ENCODE data around the gene LPP. TPM values are rescaled to one million over a fixed set of nuclear protein-coding genes. Genes with fewer than 3 reads are reported as not detected.

LPP gene
- total RNA-seq, 1 experiment from 2014 or later: 20.4 TPM

- Histone ChIP-seq H4K20me1 (ENCODE audit: low read length) (no peaks in the 10 kb centered on the region), H3K79me2 (ENCODE audit: low read length) (peaks cover 18% of the 10 kb centered on the region), H3K9me3 (ENCODE audit: low read length) (no peaks in the 10 kb centered on the region), H3K4me2 (ENCODE audit: low read length) (no peak overlapping the region), H3K27me3 (ENCODE audit: low read length) (no peaks in the 10 kb centered on the region), H2AFZ (ENCODE audit: low read length) (no peak overlapping the region), H3K9ac (ENCODE audit: low read length) (no peak overlapping the region), H3K9me2 (replicated peaks; ENCODE audit: low read length) (no peaks in the 10 kb centered on the region), H3F3A (ENCODE audit: low read length, unreplicated experiment) (no peaks in the 10 kb centered on the region), H3K4me1 (ENCODE audit: insufficient read depth, low read length) (no peaks in the 10 kb centered on the region), H3K27ac (ENCODE audit: low read length) (no peak overlapping the region), H3K36me3 (ENCODE audit: low read depth, low read length) (no peaks in the 10 kb centered on the region), H3K4me3 (ENCODE audit: low read length) (no peak overlapping the region)
- POLR2A ChIA-PET (ENCODE audit: unreplicated experiment): interaction anchor here (0.5 to 0.7 kb wide), 3 partner anchors 61 to 283 kb away, joined by 3 to 8 read pairs (median 4); no protein-coding TSS in a partner anchor
- TF ChIP-seq EZH2phosphoT487 (IDR thresholded peaks at IDR 0.05; ENCODE audit: borderline replicate concordance, low read length) (no peak), CTCF (conservative IDR thresholded peaks at IDR 0.05; ENCODE audit: low read depth, low read length) (no peak), EZH2 (IDR thresholded peaks at IDR 0.05; ENCODE audit: low read length, unreplicated experiment) (no peak)
- CTCF ChIA-PET: no interaction called here
- intact Hi-C loops (cut with micrococcal nuclease): no loop called here
- DNase-seq (no peak), ATAC-seq (no peak)
- BruUV-seq (replicated peaks): no TSS peak
These were observed 54.1 kb downstream of the LPP start for GRCh38 chr3:188207941-188208515.

DNA sequence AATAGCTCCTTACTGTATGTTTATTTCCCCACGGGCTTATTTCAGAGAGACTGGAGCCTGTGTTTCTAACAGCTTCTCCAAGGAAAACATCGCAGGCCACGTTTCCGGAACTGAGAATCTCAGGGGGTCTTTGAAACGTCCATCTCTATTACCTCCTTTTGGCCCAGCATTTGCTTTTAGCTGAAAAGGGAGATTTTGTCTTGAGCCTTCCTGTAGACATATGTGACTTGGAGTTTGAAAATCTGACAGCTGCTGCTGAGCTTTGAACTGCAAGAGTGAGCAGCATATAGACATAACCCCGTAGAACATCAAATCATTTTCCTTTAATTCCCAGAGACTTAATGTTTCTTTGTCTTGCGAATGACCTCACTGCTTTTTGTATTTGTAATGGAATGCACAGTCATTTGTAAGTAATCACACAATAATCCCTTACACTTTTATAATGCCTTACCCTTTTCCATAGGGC is 54.6 kb downstream of the LPP start:
- ChIA-PET POLR2A (ENCODE audit: unreplicated experiment) (interaction anchor here (0.5 to 0.7 kb wide), 2 partner anchors 60 to 283 kb away, joined by 3 to 8 read pairs; no protein-coding TSS in a partner anchor), CTCF (no interaction called here)
- Histone ChIP-seq H3K4me3 (ENCODE audit: low read length) (no peak overlapping the region), H3K4me1 (ENCODE audit: insufficient read depth, low read length) (no peaks in the 10 kb centered on the region), H4K20me1 (ENCODE audit: low read length) (no peaks in the 10 kb centered on the region), H3K9me3 (ENCODE audit: low read length) (no peaks in the 10 kb centered on the region), H3K27ac (ENCODE audit: low read length) (no peak overlapping the region), H3K79me2 (ENCODE audit: low read length) (peaks cover 18% of the 10 kb centered on the region), H3K4me2 (ENCODE audit: low read length) (no peak overlapping the region), H3K9ac (ENCODE audit: low read length) (no peak overlapping the region), H2AFZ (ENCODE audit: low read length) (no peak overlapping the region), H3K9me2 (replicated peaks; ENCODE audit: low read length) (no peaks in the 10 kb centered on the region), H3K27me3 (ENCODE audit: low read length) (no peaks in the 10 kb centered on the region), H3F3A (ENCODE audit: low read length, unreplicated experiment) (no peaks in the 10 kb centered on the region), H3K36me3 (ENCODE audit: low read depth, low read length) (no peaks in the 10 kb centered on the region)
- DNase-seq (no peak), ATAC-seq (peak; percentile 42)
- intact Hi-C loops (cut with micrococcal nuclease): no loop called here
- BruUV-seq (replicated peaks): no TSS peak
- TF ChIP-seq EZH2phosphoT487 (IDR thresholded peaks at IDR 0.05; ENCODE audit: borderline replicate concordance, low read length) (no peak), CTCF (conservative IDR thresholded peaks at IDR 0.05; ENCODE audit: low read depth, low read length) (no peak), EZH2 (IDR thresholded peaks at IDR 0.05; ENCODE audit: low read length, unreplicated experiment) (no peak)

GRCh38 chr3:188209034-188209433 is 55.1 kb downstream of the LPP start:
- no peaks in the 10 kb centered on the region for H3K4me1 ChIP-seq (ENCODE audit: insufficient read depth, low read length)
- no peak overlapping the region for H2AFZ ChIP-seq (ENCODE audit: low read length)
- H3K9me3 ChIP-seq (ENCODE audit: low read length): no peaks in the 10 kb centered on the region
- H3K4me3 ChIP-seq (ENCODE audit: low read length): no peak overlapping the region
- peaks cover 13% of the 10 kb centered on the region for H3K79me2 ChIP-seq (ENCODE audit: low read length)
- ChIA-PET POLR2A (ENCODE audit: unreplicated experiment) (no interaction called here), CTCF (no interaction called here)
- no peaks in the 10 kb centered on the region for H3K36me3 ChIP-seq (ENCODE audit: low read depth, low read length)
- ATAC-seq (no peak), DNase-seq (no peak)
- no peak overlapping the region for H3K4me2 ChIP-seq (ENCODE audit: low read length)
- intact Hi-C loops (cut with micrococcal nuclease): no loop called here
- BruUV-seq (replicated peaks): no TSS peak
- H3K9me2 ChIP-seq (replicated peaks; ENCODE audit: low read length): no peaks in the 10 kb centered on the region
- H3K27me3 ChIP-seq (ENCODE audit: low read length): no peaks in the 10 kb centered on the region
- no peak for TF ChIP-seq EZH2phosphoT487 (IDR thresholded peaks at IDR 0.05; ENCODE audit: borderline replicate concordance, low read length)
- TF ChIP-seq CTCF (conservative IDR thresholded peaks at IDR 0.05; ENCODE audit: low read depth, low read length): no peak
- no peak for TF ChIP-seq EZH2 (IDR thresholded peaks at IDR 0.05; ENCODE audit: low read length, unreplicated experiment)
- no peaks in the 10 kb centered on the region for H3F3A ChIP-seq (ENCODE audit: low read length, unreplicated experiment)
- H3K27ac ChIP-seq (ENCODE audit: low read length): no peak overlapping the region
- no peaks in the 10 kb centered on the region for H4K20me1 ChIP-seq (ENCODE audit: low read length)
- H3K9ac ChIP-seq (ENCODE audit: low read length): no peak overlapping the region

Data from PC-3 (cell line).